ENCODE measurements around the gene HSPA4.

The HSPA4 gene

GRCh38 chr5:133106761-133107572 is 55.2 kb downstream of the HSPA4 start:
- DNase-seq (ENCODE audit: insufficient read length, low spot score) (no peak), FAIRE-seq (no peak)
- TF ChIP-seq POLR2A (IDR thresholded peaks at IDR 0.05; ENCODE audit: low read depth, low read length) = no peak

GRCh38 chr5:133108481-133108921 is 56.7 kb downstream of the HSPA4 start:
- TF ChIP-seq POLR2A (IDR thresholded peaks at IDR 0.05; ENCODE audit: low read depth, low read length) = no peak
- FAIRE-seq (no peak), DNase-seq (ENCODE audit: insufficient read length, low spot score) (no peak)

- DNase-seq (ENCODE audit: insufficient read length, low spot score) (no peak), FAIRE-seq (no peak)
- no peak for TF ChIP-seq POLR2A (IDR thresholded peaks at IDR 0.05; ENCODE audit: low read depth, low read length)
Measured at GRCh38 chr5:133109655-133110483, 58.1 kb downstream of the HSPA4 start.

- FAIRE-seq (no peak), DNase-seq (ENCODE audit: insufficient read length, low spot score) (no peak)
- no peak for TF ChIP-seq POLR2A (IDR thresholded peaks at IDR 0.05; ENCODE audit: low read depth, low read length)
Measured at GRCh38 chr5:133110709-133111108, 58.9 kb downstream of the HSPA4 start.

- FAIRE-seq (peak; percentile 60), DNase-seq (ENCODE audit: insufficient read length, low spot score) (peak; percentile 80)
- no peak for TF ChIP-seq POLR2A (IDR thresholded peaks at IDR 0.05; ENCODE audit: low read depth, low read length)
Measured at GRCh38 chr5:133111299-133111698, 59.5 kb downstream of the HSPA4 start.

GRCh38 chr5:133112026-133112660 is 60.3 kb downstream of the HSPA4 start:
- no peak for TF ChIP-seq POLR2A (IDR thresholded peaks at IDR 0.05; ENCODE audit: low read depth, low read length)
- DNase-seq (ENCODE audit: insufficient read length, low spot score) (no peak), FAIRE-seq (no peak)

GRCh38 chr5:133113331-133114061 is 61.7 kb downstream of the HSPA4 start:
- DNase-seq (ENCODE audit: insufficient read length, low spot score) (peak; percentile 56), FAIRE-seq (no peak)
- TF ChIP-seq POLR2A (IDR thresholded peaks at IDR 0.05; ENCODE audit: low read depth, low read length) = no peak

- DNase-seq (ENCODE audit: insufficient read length, low spot score) (no peak), FAIRE-seq (no peak)
- no peak for TF ChIP-seq POLR2A (IDR thresholded peaks at IDR 0.05; ENCODE audit: low read depth, low read length)
Measured at GRCh38 chr5:133114166-133114932, 62.5 kb downstream of the HSPA4 start.

GRCh38 chr5:133114933-133115310 is 63.1 kb downstream of the HSPA4 start:
- no peak for DNase-seq (ENCODE audit: insufficient read length, low spot score)
- TF ChIP-seq POLR2A (IDR thresholded peaks at IDR 0.05; ENCODE audit: low read depth, low read length) = no peak
- no peak for FAIRE-seq

- TF ChIP-seq POLR2A (IDR thresholded peaks at IDR 0.05; ENCODE audit: low read depth, low read length) = no peak
- DNase-seq (ENCODE audit: insufficient read length, low spot score) (no peak), FAIRE-seq (no peak)
Measured at GRCh38 chr5:133116601-133117000, 64.8 kb downstream of the HSPA4 start.

- no peak for DNase-seq (ENCODE audit: insufficient read length, low spot score)
- no peak for TF ChIP-seq POLR2A (IDR thresholded peaks at IDR 0.05; ENCODE audit: low read depth, low read length)
- no peak for FAIRE-seq
Measured at GRCh38 chr5:133117166-133117911, 65.5 kb downstream of the HSPA4 start.

GRCh38 chr5:133117912-133118445 is 66.2 kb downstream of the HSPA4 start:
- FAIRE-seq (no peak), DNase-seq (ENCODE audit: insufficient read length, low spot score) (no peak)
- no peak for TF ChIP-seq POLR2A (IDR thresholded peaks at IDR 0.05; ENCODE audit: low read depth, low read length)

Measured in H54 (cell line).